H1 (cell line): Measurements from ENCODE around the gene LMAN2. TPM values are rescaled to one million over a fixed set of nuclear protein-coding genes. Genes with fewer than 3 reads are reported as not detected.

Experiments
- CTCF ChIA-PET: fragments of 300-600 bp; sonication (Branson Sonifier 250); formaldehyde crosslinking; loops from one replicate; lab custom pipeline; 2021; ENCODE audit not compliant: partially characterized antibody; lab: Charles Lee
- POLR2A ChIA-PET: fragments of 300-600 bp; sonication (Branson Sonifier 250); formaldehyde crosslinking; loops from one replicate; lab custom pipeline; 2021; ENCODE audit warnings: inconsistent platforms; ENCODE audit not compliant: partially characterized antibody; lab: Charles Lee
- DNase-seq, 2 experiments: peaks; one replicate each; pipeline versions ENCODE4 v3.0.0 to v3.0.0-alpha.2; 2010 to 2022; ENCODE audit warnings: low spot score in 2 of 2, low read depth in 1 of 2, mixed read lengths in 1 of 2
- FAIRE-seq: peaks from 2 replicates; lab custom pipeline; 2011; peaks lifted over from hg19 to GRCh38; lab: Jason Lieb, UNC
- H2AFZ ChIP-seq: 2 replicates; pipeline ENCODE4 v1.8.1; 2012; ENCODE audit warnings: low read length, inconsistent platforms
- H2AK5ac ChIP-seq: 2 replicates; pipeline ENCODE4 v1.6.1; 2013; ENCODE audit warnings: low read depth, low read length
- H2BK120ac ChIP-seq: replicated peaks from 2 replicates; pipeline ENCODE3; 2013; ENCODE audit warnings: low read depth, low read length, inconsistent platforms
- H2BK12ac ChIP-seq: 2 replicates; pipeline ENCODE4 v1.6.1; 2013; ENCODE audit warnings: low read depth, low read length
- H2BK15ac ChIP-seq: 2 replicates; pipeline ENCODE4 v1.6.1; 2013; ENCODE audit warnings: low read length
- H2BK20ac ChIP-seq: 2 replicates; pipeline ENCODE4 v1.6.1; 2013; ENCODE audit warnings: low read length
- H2BK5ac ChIP-seq: 2 replicates; pipeline ENCODE4 v1.6.1; 2013; ENCODE audit warnings: low read depth, low read length
- H3K14ac ChIP-seq: 2 replicates; pipeline ENCODE4 v1.6.1; 2013; ENCODE audit warnings: inconsistent platforms; ENCODE audit not compliant: insufficient read length
- H3K18ac ChIP-seq: 2 replicates; pipeline ENCODE4 v1.6.1; 2013; ENCODE audit warnings: low read length; ENCODE audit errors: extremely low read depth
- H3K23ac ChIP-seq: 2 replicates; pipeline ENCODE4 v1.6.1; 2013; ENCODE audit warnings: inconsistent platforms; ENCODE audit not compliant: insufficient read length
- H3K23me2 ChIP-seq: 2 replicates; pipeline ENCODE4 v1.6.1; 2013; ENCODE audit warnings: low read depth, low read length
- H3K27ac ChIP-seq: 2 replicates; pipeline ENCODE4 v1.6.1; 2011; ENCODE audit warnings: low read depth, low read length, inconsistent platforms
- H3K27me3 ChIP-seq, 4 experiments: replicated peaks in 1 of 4; 1 replicate in 1 of 4; 2 replicates in 3 of 4; pipeline versions ENCODE4 v1.6.1 to v1.8.1; 2011 to 2013; ENCODE audit warnings: low read length in 3 of 4, mild to moderate bottlenecking in 3 of 4, inconsistent platforms in 2 of 4, mixed read lengths in 2 of 4, moderate library complexity in 1 of 4; ENCODE audit not compliant: control insufficient read depth in 3 of 4, insufficient read depth in 3 of 4; ENCODE audit errors: extremely low read depth in 1 of 4
- H3K36me3 ChIP-seq, 4 experiments: 2 replicates each; pipeline versions ENCODE4 v1.6.1 to v1.8.1; 2011 to 2013; ENCODE audit warnings: mild to moderate bottlenecking in 4 of 4, low read length in 3 of 4, moderate library complexity in 2 of 4, control low read depth in 1 of 4, inconsistent platforms in 1 of 4; ENCODE audit not compliant: insufficient read depth in 4 of 4, control insufficient read depth in 2 of 4
- H3K4ac ChIP-seq: replicated peaks from 2 replicates; pipeline ENCODE3; 2013; ENCODE audit warnings: low read length, low read depth, mixed read lengths, inconsistent platforms; ENCODE audit not compliant: insufficient read length
- H3K4me1 ChIP-seq, 4 experiments: replicated peaks in 1 of 4; 1 replicate in 1 of 4; 2 replicates in 3 of 4; pipeline versions ENCODE4 v1.6.1 to v1.8.1; 2011 to 2013; ENCODE audit warnings: low read length in 3 of 4, inconsistent platforms in 2 of 4, mixed read lengths in 1 of 4; ENCODE audit not compliant: insufficient read depth in 4 of 4, control insufficient read depth in 3 of 4
- H3K4me2 ChIP-seq, 2 experiments: 2 replicates each; pipeline versions ENCODE4 v1.6.1 to v1.8.1; 2011 to 2013; ENCODE audit warnings: low read depth in 2 of 2, low read length in 2 of 2, control low read depth in 1 of 2, inconsistent platforms in 1 of 2, mild to moderate bottlenecking in 1 of 2; ENCODE audit not compliant: insufficient read depth in 1 of 2
- H3K4me3 ChIP-seq, 4 experiments: fragments of 200-600, 300-600 bp in 1 of 4; sonication (generic), shearing (Covaris generic), sonication (Bioruptor Twin) in 1 of 4; 2 replicates each; pipeline versions ENCODE4 v1.5.1 to v1.8.1; 2011 to 2016; ENCODE audit warnings: low read length in 4 of 4, low read depth in 3 of 4, control low read depth in 2 of 4, inconsistent platforms in 2 of 4, mild to moderate bottlenecking in 2 of 4, mixed read lengths in 1 of 4, moderate library complexity in 1 of 4; ENCODE audit not compliant: insufficient read depth in 2 of 4; ENCODE audit errors: extremely low read depth in 1 of 4
- H3K56ac ChIP-seq: replicated peaks from 2 replicates; pipeline ENCODE3; 2013; ENCODE audit warnings: low read depth, mild to moderate bottlenecking, mixed read lengths, low read length, inconsistent platforms; ENCODE audit not compliant: insufficient read length
- H3K79me1 ChIP-seq: 2 replicates; pipeline ENCODE4 v1.6.1; 2013; ENCODE audit warnings: low read depth, low read length, control low read depth
- H3K79me2 ChIP-seq, 2 experiments: 2 replicates each; pipeline versions ENCODE4 v1.6.1 to v1.8.1; 2012 to 2013; ENCODE audit warnings: low read length in 2 of 2, mild to moderate bottlenecking in 2 of 2, inconsistent platforms in 1 of 2; ENCODE audit not compliant: insufficient read depth in 2 of 2, control insufficient read depth in 1 of 2
- H3K9ac ChIP-seq, 4 experiments: replicated peaks in 1 of 4; 1 replicate in 1 of 4; 2 replicates in 3 of 4; pipeline versions ENCODE4 v1.6.1 to v1.8.1; 2011 to 2013; ENCODE audit warnings: low read depth in 3 of 4, low read length in 3 of 4, control low read depth in 2 of 4, mild to moderate bottlenecking in 2 of 4, moderate library complexity in 2 of 4, inconsistent platforms in 1 of 4; ENCODE audit errors: extremely low read depth in 1 of 4
- H3K9me3 ChIP-seq, 2 experiments: 2 replicates each; pipeline versions ENCODE4 v1.6.1 to v1.8.1; 2012 to 2013; ENCODE audit warnings: mild to moderate bottlenecking in 2 of 2, moderate library complexity in 2 of 2, control low read depth in 1 of 2, inconsistent platforms in 1 of 2, low read depth in 1 of 2, low read length in 1 of 2, mixed read lengths in 1 of 2; ENCODE audit not compliant: insufficient read depth in 2 of 2
- H4K20me1 ChIP-seq, 2 experiments: replicated peaks in 1 of 2; 2 replicates each; pipeline versions ENCODE3 to v1.8.1; 2011 to 2013; ENCODE audit warnings: inconsistent platforms in 2 of 2, low read length in 2 of 2, mild to moderate bottlenecking in 1 of 2; ENCODE audit not compliant: insufficient read depth in 2 of 2, control insufficient read depth in 1 of 2
- H4K5ac ChIP-seq: 2 replicates; pipeline ENCODE4 v1.6.1; 2013; ENCODE audit warnings: low read length, low read depth, mixed read lengths, inconsistent platforms; ENCODE audit not compliant: insufficient read length
- H4K8ac ChIP-seq: 2 replicates; pipeline ENCODE4 v1.8.0; 2013; ENCODE audit warnings: mild to moderate bottlenecking, moderate library complexity, low read length, inconsistent platforms; ENCODE audit not compliant: insufficient read depth; ENCODE audit errors: extremely low read depth
- H4K91ac ChIP-seq: replicated peaks from 2 replicates; pipeline ENCODE3; 2013; ENCODE audit warnings: low read length, mixed read lengths, inconsistent platforms; ENCODE audit not compliant: insufficient read length
- BRCA1 ChIP-seq: IDR thresholded peaks from 2 replicates; pipeline ENCODE4 v1.6.1; 2012; ENCODE audit warnings: low read depth, low read length, improper control_type of control experiment
- CBX5 ChIP-seq: fragments of 300-800, 300-1000 bp; sonication (generic); IDR thresholded peaks from 2 replicates; pipeline ENCODE4 v1.7.1; 2016; ENCODE audit warnings: antibody characterized with exemption, low read length, low read depth
- CEBPB ChIP-seq: IDR thresholded peaks from 2 replicates; pipeline ENCODE4 v1.6.1; 2012; ENCODE audit warnings: low read depth, low read length
- CHD1 ChIP-seq: IDR thresholded peaks from 2 replicates; pipeline ENCODE4 v1.6.1; 2012; ENCODE audit warnings: low read depth, low read length, improper control_type of control experiment
- CREB1 ChIP-seq: IDR thresholded peaks from 2 replicates; pipeline ENCODE4 v1.6.1; 2012; ENCODE audit warnings: inconsistent platforms
- EGR1 ChIP-seq: IDR thresholded peaks from 2 replicates; pipeline ENCODE4 v1.6.1; 2011; ENCODE audit warnings: low read depth, low read length, borderline replicate concordance
- EZH2 ChIP-seq: fragments of 200-600 bp; sonication (generic); IDR thresholded peaks from 2 replicates; pipeline ENCODE4 v1.7.1; 2012; ENCODE audit warnings: low read depth, mild to moderate bottlenecking, moderate library complexity, low read length, inconsistent platforms; ENCODE audit not compliant: severe bottlenecking
- HDAC6 ChIP-seq: IDR thresholded peaks from one replicate; pipeline ENCODE4 v1.7.1; 2012; ENCODE audit warnings: low read depth, mild to moderate bottlenecking, inconsistent platforms, low read length, moderate library complexity
- RNF2 ChIP-seq: fragments of 200-900, 300-1000 bp; sonication (generic); IDR thresholded peaks from 2 replicates; pipeline ENCODE4 v1.7.1; 2016; ENCODE audit warnings: borderline replicate concordance, low read depth, mild to moderate bottlenecking, antibody characterized with exemption, low read length; ENCODE audit not compliant: poor library complexity, severe bottlenecking; ENCODE audit errors: missing control alignments
- SRF ChIP-seq: IDR thresholded peaks from 2 replicates; pipeline ENCODE4 v1.6.1; 2011; ENCODE audit warnings: mild to moderate bottlenecking, low read depth, low read length, moderate library complexity
- SUZ12 ChIP-seq: fragments of 200-600 bp; sonication (generic); IDR thresholded peaks from 2 replicates; pipeline ENCODE4 v1.6.1; 2012; ENCODE audit warnings: mild to moderate bottlenecking, inconsistent platforms, low read length, moderate library complexity, mixed read lengths
- WGBS, 2 experiments: shearing (Covaris generic) in 1 of 2; methylation state at CpG; one replicate each; pipeline versions ENCODE4 v1.1.6 to v1.1.7; 2013 to 2015; ENCODE audit warnings: low lambda C conversion rate in 2 of 2, mixed read lengths in 2 of 2, inconsistent platforms in 1 of 2, low coverage in 1 of 2, missing lambda C conversion rate in 1 of 2; ENCODE audit not compliant: insufficient replicate concordance in 2 of 2, insufficient coverage in 1 of 2, insufficient read length in 1 of 2; ENCODE audit errors: extremely low coverage in 1 of 2, missing lambda C conversion rate in 1 of 2; 5-methylcytosine and 5-hydroxymethylcytosine counted together
- polyA plus RNA-seq, 7 experiments: library from polyadenylated mRNA; depleted of rRNA in 3 of 7; stranded (reverse) in 5 of 7; unstranded in 2 of 7; fragments of >200 nt in 5 of 7; fragments of 200-250 nt in 2 of 7; gene quantifications; 1 replicate in 5 of 7; 2 replicates in 1 of 7; 4 replicates in 1 of 7; pipeline versions ENCODE4 v1.2.1 to v1.2.3, GENCODE V29; 2011 to 2013; ENCODE audit warnings: missing spikeins in 2 of 7, mixed read lengths in 2 of 7
- total RNA-seq: library from RNA; stranded (reverse); fragmentation: NEBNext Ultra II Directional; extraction: Animal tissue kit (Norgen Biotek cat#: 25700); gene quantifications from 2 replicates; pipeline ENCODE4 v1.2.1, GENCODE V29; 2021
- TF ChIP-seq, protein P1 (sequence below): IDR thresholded peaks from 2 replicates; pipeline ENCODE4 v1.6.1; 2012; ENCODE audit warnings: low read length, inconsistent platforms

The LMAN2 gene
- total and polyA plus RNA-seq, 2 of the 8 experiments (the other 6 are each of a cell fraction or from before 2014, with no cell fraction given): 116 to 225 TPM

DNA sequence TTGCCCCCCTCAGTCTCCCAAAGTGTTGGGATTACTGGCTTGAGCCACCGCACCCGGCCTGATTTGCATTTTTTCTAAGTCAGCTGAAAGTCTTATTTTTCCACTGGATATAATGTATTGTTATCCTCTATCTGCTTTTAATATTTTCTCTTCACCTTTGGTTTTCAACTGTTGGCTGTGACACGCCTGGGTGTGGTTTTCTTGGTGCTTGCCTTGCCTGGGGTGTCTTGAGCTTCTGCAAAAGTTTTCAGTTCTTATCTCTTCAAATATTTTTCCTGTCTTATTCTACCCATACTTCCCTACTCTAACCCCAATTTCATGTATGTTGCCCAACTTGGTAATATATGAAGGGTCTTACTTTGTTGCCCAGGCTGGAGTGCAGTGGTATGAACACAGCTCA, 35.5 kb downstream of the LMAN2 start:
- H3K4ac ChIP-seq: no peak overlapping the region
- no peaks in the 10 kb centered on the region for H3K27me3 ChIP-seq
- WGBS, 2 experiments: 90% methylated on average over 3 of the region's 3 CpGs; no CpG with 5 or more reads in 1 of the 2 experiments
- no peak overlapping the region for H3K56ac ChIP-seq
- no peak overlapping the region for H3K14ac ChIP-seq
- no peak overlapping the region for H3K4me2 ChIP-seq
- no peak overlapping the region for H3K9ac ChIP-seq
- H3K18ac ChIP-seq: no peak overlapping the region
- no peaks in the 10 kb centered on the region for H3K79me1 ChIP-seq
- DNase-seq (no peak), FAIRE-seq (no peak)
- H3K4me1 ChIP-seq: peaks cover 0 to 13% (median 7%) of the 10 kb centered on the region in 4 experiments; a peak in 6 of 7 replicates
- CTCF ChIA-PET: interaction anchor here (0.9 to 16.6 kb wide), 12 partner anchors 9 to 177 kb away, joined by 3 to 251 read pairs (median 8); partner anchors contain the start of gene LMAN2
- H3K79me2 ChIP-seq: no peaks in the 10 kb centered on the region
- no peak for TF ChIP-seq BRCA1
- no peak for TF ChIP-seq RNF2
- TF ChIP-seq SRF: no peak
- no peak for TF ChIP-seq CHD1
- TF ChIP-seq, protein P1, sequence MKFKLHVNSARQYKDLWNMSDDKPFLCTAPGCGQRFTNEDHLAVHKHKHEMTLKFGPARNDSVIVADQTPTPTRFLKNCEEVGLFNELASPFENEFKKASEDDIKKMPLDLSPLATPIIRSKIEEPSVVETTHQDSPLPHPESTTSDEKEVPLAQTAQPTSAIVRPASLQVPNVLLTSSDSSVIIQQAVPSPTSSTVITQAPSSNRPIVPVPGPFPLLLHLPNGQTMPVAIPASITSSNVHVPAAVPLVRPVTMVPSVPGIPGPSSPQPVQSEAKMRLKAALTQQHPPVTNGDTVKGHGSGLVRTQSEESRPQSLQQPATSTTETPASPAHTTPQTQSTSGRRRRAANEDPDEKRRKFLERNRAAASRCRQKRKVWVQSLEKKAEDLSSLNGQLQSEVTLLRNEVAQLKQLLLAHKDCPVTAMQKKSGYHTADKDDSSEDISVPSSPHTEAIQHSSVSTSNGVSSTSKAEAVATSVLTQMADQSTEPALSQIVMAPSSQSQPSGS: no peak
- TF ChIP-seq HDAC6: no peak
- TF ChIP-seq CEBPB: no peak
- no peak for TF ChIP-seq SUZ12
- TF ChIP-seq CBX5: no peak
- no peak for TF ChIP-seq EGR1
- TF ChIP-seq EZH2: no peak
- no peak for TF ChIP-seq CREB1
- H2BK20ac ChIP-seq: no peak overlapping the region
- no peak overlapping the region for H4K8ac ChIP-seq
- no peaks in the 10 kb centered on the region for H3K36me3 ChIP-seq
- POLR2A ChIA-PET: interaction anchor here (1.0 to 2.9 kb wide), 6 partner anchors 13 to 129 kb away, joined by 3 to 10 read pairs (median 3); partner anchors contain the start of gene LMAN2
- no peak overlapping the region for H2BK12ac ChIP-seq
- H2AFZ ChIP-seq: no peak overlapping the region
- no peak overlapping the region for H4K91ac ChIP-seq
- no peak overlapping the region for H3K4me3 ChIP-seq
- H4K5ac ChIP-seq: no peak overlapping the region
- H3K23ac ChIP-seq: no peak overlapping the region
- no peak overlapping the region for H2BK5ac ChIP-seq
- no peaks in the 10 kb centered on the region for H3K9me3 ChIP-seq
- H3K27ac ChIP-seq: no peak overlapping the region
- no peak overlapping the region for H2BK15ac ChIP-seq
- no peak overlapping the region for H2AK5ac ChIP-seq
- no peak overlapping the region for H2BK120ac ChIP-seq
- H3K23me2 ChIP-seq: peaks cover 11% of the 10 kb centered on the region
- no peaks in the 10 kb centered on the region for H4K20me1 ChIP-seq
